ENCODE results near the gene PPT2. TPM values are rescaled to one million over a fixed set of nuclear protein-coding genes. Genes with fewer than 3 reads are reported as not detected.

PPT2 gene
- total and polyA plus RNA-seq, 4 donors: 4.3 to 37.6 (median 27.9) TPM

DNA sequence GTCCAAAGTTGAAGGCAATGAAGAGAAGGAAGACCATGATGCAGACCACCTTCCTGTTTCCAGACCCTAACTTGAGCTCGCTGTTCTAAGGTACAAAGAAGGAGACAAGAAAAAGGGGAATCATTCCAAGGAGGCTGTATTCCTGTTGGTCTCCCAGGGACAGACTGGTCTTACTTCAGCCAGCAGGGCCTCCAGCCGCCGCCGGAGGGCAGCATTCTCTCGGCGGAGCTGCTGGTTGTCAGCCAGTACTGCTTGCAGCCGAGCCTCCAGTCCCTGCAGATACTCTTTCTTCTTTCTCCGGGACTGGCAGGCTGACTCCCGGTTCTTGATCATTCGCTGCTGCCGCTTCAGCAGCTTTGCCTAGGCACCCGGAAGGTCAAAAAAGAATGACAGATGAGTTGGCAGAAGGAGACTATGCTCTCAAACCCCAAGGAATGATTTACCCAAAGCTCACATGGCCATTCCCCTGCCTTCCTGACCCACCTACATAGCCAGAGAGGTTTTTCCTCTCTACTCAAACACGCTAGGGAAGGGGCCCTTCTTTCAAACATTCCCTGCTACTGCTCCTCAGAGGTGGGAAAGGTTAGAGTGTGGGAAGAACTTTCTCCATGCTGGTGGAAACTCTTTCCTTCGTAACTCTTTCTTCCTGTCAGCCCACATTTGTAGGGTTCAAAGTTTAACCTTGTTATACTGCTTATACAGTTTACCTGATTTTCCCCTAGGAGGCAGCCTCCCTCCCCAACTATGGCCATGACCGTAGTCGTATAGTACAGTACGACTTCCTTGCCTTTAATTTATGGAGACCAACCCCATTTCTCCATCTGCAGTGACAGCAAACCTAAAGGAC lies 34.9 kb upstream of the PPT2 start:
- no peaks in the 10 kb centered on the region for H3K27me3 ChIP-seq (ENCODE audit: control insufficient read depth in 1 of 2, insufficient read depth in 2 of 2, low read length in 1 of 2)
- peak; percentile 83 for ATAC-seq (ENCODE audit: low FRiP score)
- 13 to 16% methylated on average over 17 of the region's 17 CpGs for WGBS, 2 donors
- no peaks in the 10 kb centered on the region for H3K9me3 ChIP-seq (ENCODE audit: control insufficient read depth, low read length)
- intact Hi-C loops (cut with DNase I): loop anchor here in 1 of 2 donors (2.0 to 10.0 kb wide), 2 partner anchors 36 to 136 kb away; partner anchors contain the start of gene PPT2
- no peaks in the 10 kb centered on the region for H3K4me1 ChIP-seq (ENCODE audit: control insufficient read depth in 1 of 2, insufficient read depth in 2 of 2, low read length in 2 of 2)
- peaks cover 0 to 14% of the 10 kb centered on the region in 2 donors for H3K36me3 ChIP-seq (ENCODE audit: control insufficient read depth in 1 of 2, insufficient read depth in 2 of 2, low read length in 1 of 2)
- no peak overlapping the region for H3K4me3 ChIP-seq (ENCODE audit: low read length in 2 of 2)
- H3K27ac ChIP-seq (ENCODE audit: low read depth in 1 of 2, low read length in 2 of 2): peak overlapping the region in 1 of 2 donors; percentile 10
- peak; percentile 91 to 95 for DNase-seq

DNA sequence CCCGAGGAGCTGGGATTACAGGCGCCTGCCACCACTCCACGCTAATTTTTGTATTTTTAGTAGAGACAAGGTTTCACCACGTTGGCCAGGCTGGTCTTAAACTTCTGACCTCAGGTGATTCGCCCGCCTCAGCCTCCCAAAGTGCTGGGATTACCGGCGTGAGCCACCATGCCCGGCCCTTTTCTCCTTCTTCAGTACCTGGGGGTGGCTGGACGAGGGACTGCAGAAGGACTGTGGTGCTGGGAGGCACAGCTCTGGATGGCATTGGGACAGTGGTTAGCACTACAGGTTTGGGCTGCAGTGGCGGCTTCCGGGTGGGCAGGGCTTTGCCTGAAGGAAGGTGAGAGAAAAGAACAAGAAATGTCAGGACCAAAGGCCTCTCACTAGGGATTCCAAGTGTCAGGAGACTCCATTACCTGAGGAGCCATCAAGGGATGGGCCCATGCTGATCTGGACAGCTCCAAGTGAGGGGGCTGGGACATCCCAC lies 33.3 kb upstream of the PPT2 start:
- DNase-seq: no peak
- H3K4me1 ChIP-seq (ENCODE audit: control insufficient read depth in 1 of 2, insufficient read depth in 2 of 2, low read length in 2 of 2): no peaks in the 10 kb centered on the region
- intact Hi-C loops (cut with DNase I): loop anchor here in 1 of 2 donors (2.0 kb wide), 1 partner anchor 34 kb away; the partner anchor contains the start of gene PPT2
- WGBS, 2 donors: 89 to 94% methylated on average over 12 of the region's 12 CpGs
- peaks cover 0 to 15% of the 10 kb centered on the region in 2 donors for H3K36me3 ChIP-seq (ENCODE audit: control insufficient read depth in 1 of 2, insufficient read depth in 2 of 2, low read length in 1 of 2)
- H3K4me3 ChIP-seq (ENCODE audit: low read length in 2 of 2): no peak overlapping the region
- no peaks in the 10 kb centered on the region for H3K27me3 ChIP-seq (ENCODE audit: control insufficient read depth in 1 of 2, insufficient read depth in 2 of 2, low read length in 1 of 2)
- no peak for ATAC-seq (ENCODE audit: low FRiP score)
- no peak overlapping the region for H3K27ac ChIP-seq (ENCODE audit: low read depth in 1 of 2, low read length in 2 of 2)
- H3K9me3 ChIP-seq (ENCODE audit: control insufficient read depth, low read length): no peaks in the 10 kb centered on the region

DNA sequence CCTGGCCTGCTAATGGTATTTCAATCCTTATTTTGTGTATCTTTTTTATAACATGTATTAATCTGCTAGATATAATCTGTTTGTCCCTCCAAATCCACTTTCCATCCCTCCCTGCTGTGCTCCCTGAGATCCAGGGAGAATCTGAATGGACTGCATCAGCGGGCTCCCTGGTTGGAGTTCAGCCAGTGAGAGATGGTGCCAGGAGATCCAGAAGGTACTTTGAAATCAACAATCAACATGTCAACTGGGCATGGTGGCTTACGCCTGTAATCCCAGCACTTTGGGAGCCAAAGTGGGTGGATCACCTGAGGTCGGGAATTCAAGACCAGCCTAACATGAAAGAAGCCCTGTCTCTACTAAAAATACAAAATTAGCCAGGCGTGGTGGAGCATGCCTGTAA lies 30.3 kb upstream of the PPT2 start:
- DNase-seq: no peak
- intact Hi-C loops (cut with DNase I): no loop called here
- Histone ChIP-seq H3K4me1 (ENCODE audit: control insufficient read depth in 1 of 2, insufficient read depth in 2 of 2, low read length in 2 of 2) (peaks cover 0 to 2% of the 10 kb centered on the region in 2 donors), H3K27me3 (ENCODE audit: control insufficient read depth in 1 of 2, insufficient read depth in 2 of 2, low read length in 1 of 2) (no peaks in the 10 kb centered on the region), H3K36me3 (ENCODE audit: control insufficient read depth in 1 of 2, insufficient read depth in 2 of 2, low read length in 1 of 2) (peaks cover 0 to 7% of the 10 kb centered on the region in 2 donors), H3K27ac (ENCODE audit: low read depth in 1 of 2, low read length in 2 of 2) (no peak overlapping the region), H3K9me3 (ENCODE audit: control insufficient read depth, low read length) (no peaks in the 10 kb centered on the region), H3K4me3 (ENCODE audit: low read length in 2 of 2) (no peak overlapping the region)
- ATAC-seq (ENCODE audit: low FRiP score): no peak
- WGBS, 2 donors: 78 to 79% methylated on average over 4 of the region's 4 CpGs

DNA sequence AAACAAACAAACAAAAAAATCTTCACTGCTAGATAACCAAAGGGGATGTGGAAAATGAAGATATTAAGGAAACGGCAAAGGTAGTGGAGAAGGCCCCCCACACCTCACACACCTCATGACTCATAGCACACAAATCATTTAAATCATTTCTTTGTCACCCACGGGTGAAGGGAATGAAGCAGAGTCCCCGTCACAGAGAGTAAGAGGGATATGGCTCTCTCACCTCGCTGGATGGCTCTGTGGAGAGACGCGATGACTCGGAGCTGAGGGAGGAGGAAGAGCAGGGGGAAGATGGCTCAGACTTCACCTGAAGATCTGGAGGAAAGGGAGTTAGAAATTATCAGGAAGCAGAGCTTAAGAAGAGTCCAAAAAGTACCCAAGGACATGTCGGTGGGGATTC lies 27.1 kb upstream of the PPT2 start:
- 63 to 64% methylated on average over 8 of the region's 8 CpGs for WGBS, 2 donors
- no peaks in the 10 kb centered on the region for H3K9me3 ChIP-seq (ENCODE audit: control insufficient read depth, low read length)
- H3K36me3 ChIP-seq (ENCODE audit: control insufficient read depth in 1 of 2, insufficient read depth in 2 of 2, low read length in 1 of 2): peaks cover 0 to 1% of the 10 kb centered on the region in 2 donors
- ATAC-seq (ENCODE audit: low FRiP score): no peak
- no peaks in the 10 kb centered on the region for H3K27me3 ChIP-seq (ENCODE audit: control insufficient read depth in 1 of 2, insufficient read depth in 2 of 2, low read length in 1 of 2)
- no peak for DNase-seq
- no peak overlapping the region for H3K27ac ChIP-seq (ENCODE audit: low read depth in 1 of 2, low read length in 2 of 2)
- H3K4me1 ChIP-seq (ENCODE audit: control insufficient read depth in 1 of 2, insufficient read depth in 2 of 2, low read length in 2 of 2): peaks cover 0 to 2% of the 10 kb centered on the region in 2 donors
- intact Hi-C loops (cut with DNase I): no loop called here
- peak overlapping the region in 1 of 2 donors; percentile 94 for H3K4me3 ChIP-seq (ENCODE audit: low read length in 2 of 2)

DNA sequence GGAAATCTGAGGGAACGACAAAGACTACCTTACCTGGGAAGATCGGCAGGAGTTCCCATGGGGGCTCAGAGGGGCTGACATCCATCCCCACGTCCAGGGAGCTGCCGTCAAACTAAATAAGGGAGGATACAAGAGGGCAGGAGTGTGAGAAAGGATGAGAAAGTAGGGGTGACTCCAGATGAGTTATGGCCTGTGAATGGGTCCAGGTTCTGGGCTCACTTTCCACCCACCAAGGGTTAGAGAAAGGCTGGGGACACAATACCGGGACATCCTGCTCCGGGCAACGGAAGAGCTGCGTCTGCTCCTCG lies 26.6 kb upstream of the PPT2 start:
- DNase-seq (no peak), ATAC-seq (ENCODE audit: low FRiP score) (no peak)
- intact Hi-C loops (cut with DNase I): no loop called here
- peak overlapping the region; percentile 61 to 94 for H3K4me3 ChIP-seq (ENCODE audit: low read length in 2 of 2)
- H3K27me3 ChIP-seq (ENCODE audit: control insufficient read depth in 1 of 2, insufficient read depth in 2 of 2, low read length in 1 of 2): no peaks in the 10 kb centered on the region
- H3K4me1 ChIP-seq (ENCODE audit: control insufficient read depth in 1 of 2, insufficient read depth in 2 of 2, low read length in 2 of 2): peaks cover 0 to 2% of the 10 kb centered on the region in 2 donors
- H3K36me3 ChIP-seq (ENCODE audit: control insufficient read depth in 1 of 2, insufficient read depth in 2 of 2, low read length in 1 of 2): peaks cover 0 to 1% of the 10 kb centered on the region in 2 donors
- WGBS, 2 donors: 4 to 6% methylated on average over 9 of the region's 9 CpGs
- no peaks in the 10 kb centered on the region for H3K9me3 ChIP-seq (ENCODE audit: control insufficient read depth, low read length)
- H3K27ac ChIP-seq (ENCODE audit: low read depth in 1 of 2, low read length in 2 of 2): no peak overlapping the region

DNA sequence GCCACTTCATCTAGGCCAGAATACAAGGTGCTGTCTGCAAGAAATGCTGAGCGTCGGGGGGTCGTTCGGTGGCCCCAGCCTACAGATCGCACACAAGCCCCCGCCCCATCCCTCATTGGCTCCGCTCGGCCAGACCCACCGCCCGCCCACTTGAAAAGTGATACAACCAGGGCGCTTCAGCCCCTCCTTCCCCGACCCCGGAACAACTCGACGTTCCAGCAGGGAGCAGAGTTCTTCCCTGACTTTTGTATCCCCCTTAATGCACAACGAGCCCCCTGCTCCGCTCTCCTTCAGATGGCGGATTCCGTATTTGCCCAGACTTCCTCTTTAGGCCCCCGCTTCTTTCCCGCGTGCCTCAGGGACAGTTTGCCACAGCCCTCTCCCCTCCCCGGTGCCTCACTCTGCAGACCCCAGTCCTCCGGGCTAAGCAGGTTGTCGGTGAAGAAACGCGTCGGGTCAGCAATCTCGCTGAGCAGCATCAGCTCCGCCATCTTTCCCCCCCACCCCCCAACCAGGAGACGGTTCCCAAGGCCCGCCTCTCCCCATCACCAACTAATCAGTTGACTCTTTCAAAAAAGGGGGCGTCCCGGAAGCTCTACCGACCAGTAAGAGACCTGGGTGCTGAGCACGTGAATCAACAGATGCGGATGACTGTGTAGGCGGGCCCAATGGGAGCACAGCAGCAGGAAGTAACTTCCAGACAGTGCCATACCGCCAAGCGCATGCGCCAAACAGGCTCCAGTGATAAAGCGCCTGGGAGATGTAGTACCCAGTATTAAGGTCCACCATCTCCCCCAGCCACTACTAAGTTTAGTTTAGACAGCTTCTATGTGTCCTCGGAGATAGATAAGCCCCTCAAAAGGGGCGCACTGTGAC lies 26.0 kb upstream of the PPT2 start, which contains the start of gene ATF6B:
Gene ATF6B, minus strand, starts transcription at position 530 of the 876 bp plus-strand sequence. Its CDS starts 39 bp downstream, at position 491.
- Histone ChIP-seq H3K9me3 (ENCODE audit: control insufficient read depth, low read length) (no peaks in the 10 kb centered on the region), H3K4me3 (ENCODE audit: low read length in 2 of 2) (peak within 1 kb of the TSS; percentile 61 to 94), H3K36me3 (ENCODE audit: control insufficient read depth in 1 of 2, insufficient read depth in 2 of 2, low read length in 1 of 2) (peaks cover 0 to 1% of the 10 kb centered on the region in 2 donors), H3K27me3 (ENCODE audit: control insufficient read depth in 1 of 2, insufficient read depth in 2 of 2, low read length in 1 of 2) (no peaks in the 10 kb centered on the region), H3K27ac (ENCODE audit: low read depth in 1 of 2, low read length in 2 of 2) (peak within 1 kb of the TSS in 1 of 2 donors; percentile 60), H3K4me1 (ENCODE audit: control insufficient read depth in 1 of 2, insufficient read depth in 2 of 2, low read length in 2 of 2) (peaks cover 0 to 2% of the 10 kb centered on the region in 2 donors)
- WGBS, 2 donors: 0% methylated on average over 44 of the region's 44 CpGs
- intact Hi-C loops (cut with DNase I): no loop called here
- peak; percentile 95 for ATAC-seq (ENCODE audit: low FRiP score)
- DNase-seq: peak; percentile 98 to 99

DNA sequence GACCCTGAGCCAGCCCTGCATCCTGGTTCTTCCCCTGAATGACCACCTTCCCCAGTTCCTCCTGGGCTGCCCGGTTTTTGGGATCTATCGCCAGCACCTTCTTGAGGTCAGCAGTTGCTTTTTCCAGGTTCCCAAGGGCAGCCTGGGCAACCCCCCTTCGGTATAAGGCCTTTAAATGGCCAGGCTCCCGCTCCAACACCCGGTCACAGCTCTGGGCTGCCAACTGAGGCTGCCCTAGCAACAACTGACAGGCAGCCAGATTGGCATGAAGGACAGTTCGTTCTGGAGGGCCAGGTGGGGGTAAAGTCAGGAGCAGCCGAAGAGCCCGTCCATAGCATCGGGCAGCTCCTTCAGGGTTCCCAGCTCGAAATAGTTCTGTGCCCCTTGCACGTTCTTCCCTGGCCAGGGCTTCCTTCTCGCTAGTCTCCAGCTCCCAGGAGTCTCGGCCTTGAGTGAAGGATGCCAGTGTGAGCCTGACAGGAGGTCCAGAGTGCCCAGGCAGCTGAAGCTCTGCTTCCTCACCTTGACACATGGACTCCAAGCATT lies 25.1 kb upstream of the PPT2 start:
- H3K27me3 ChIP-seq (ENCODE audit: control insufficient read depth in 1 of 2, insufficient read depth in 2 of 2, low read length in 1 of 2): no peaks in the 10 kb centered on the region
- H3K36me3 ChIP-seq (ENCODE audit: control insufficient read depth in 1 of 2, insufficient read depth in 2 of 2, low read length in 1 of 2): peaks cover 0 to 1% of the 10 kb centered on the region in 2 donors
- ATAC-seq (ENCODE audit: low FRiP score) (no peak), DNase-seq (no peak)
- H3K9me3 ChIP-seq (ENCODE audit: control insufficient read depth, low read length): no peaks in the 10 kb centered on the region
- intact Hi-C loops (cut with DNase I): no loop called here
- H3K4me3 ChIP-seq (ENCODE audit: low read length in 2 of 2): no peak overlapping the region
- peak overlapping the region in 1 of 2 donors; percentile 34 for H3K27ac ChIP-seq (ENCODE audit: low read depth in 1 of 2, low read length in 2 of 2)
- WGBS, 2 donors: 81 to 87% methylated on average over 13 of the region's 13 CpGs
- peaks cover 0 to 2% of the 10 kb centered on the region in 2 donors for H3K4me1 ChIP-seq (ENCODE audit: control insufficient read depth in 1 of 2, insufficient read depth in 2 of 2, low read length in 2 of 2)

Measured in aorta (tissue), 5 donors.